Retinal pigment epithelial cell (primary cell): ENCODE results near the gene GCN1.

Experiments
- DNase-seq: peaks from one replicate; pipeline ENCODE4 v3.0.0-alpha.2; 2010; ENCODE audit warnings: low read depth
- H3K4me3 ChIP-seq: 2 replicates; pipeline ENCODE4 v1.5.1; 2011; ENCODE audit warnings: mild to moderate bottlenecking, low read length, control low read depth, moderate library complexity
- TF ChIP-seq, protein P1 (sequence below): conservative IDR thresholded peaks from 2 replicates; pipeline ENCODE4 v1.5.1; 2011; ENCODE audit warnings: low read depth, low read length, control low read depth, inconsistent platforms

The GCN1 gene

GRCh38 chr12:120159509-120160237, 34.8 kb downstream of the GCN1 start:
- H3K4me3 ChIP-seq = no peak overlapping the region
- no peak for DNase-seq
- TF ChIP-seq, protein P1, sequence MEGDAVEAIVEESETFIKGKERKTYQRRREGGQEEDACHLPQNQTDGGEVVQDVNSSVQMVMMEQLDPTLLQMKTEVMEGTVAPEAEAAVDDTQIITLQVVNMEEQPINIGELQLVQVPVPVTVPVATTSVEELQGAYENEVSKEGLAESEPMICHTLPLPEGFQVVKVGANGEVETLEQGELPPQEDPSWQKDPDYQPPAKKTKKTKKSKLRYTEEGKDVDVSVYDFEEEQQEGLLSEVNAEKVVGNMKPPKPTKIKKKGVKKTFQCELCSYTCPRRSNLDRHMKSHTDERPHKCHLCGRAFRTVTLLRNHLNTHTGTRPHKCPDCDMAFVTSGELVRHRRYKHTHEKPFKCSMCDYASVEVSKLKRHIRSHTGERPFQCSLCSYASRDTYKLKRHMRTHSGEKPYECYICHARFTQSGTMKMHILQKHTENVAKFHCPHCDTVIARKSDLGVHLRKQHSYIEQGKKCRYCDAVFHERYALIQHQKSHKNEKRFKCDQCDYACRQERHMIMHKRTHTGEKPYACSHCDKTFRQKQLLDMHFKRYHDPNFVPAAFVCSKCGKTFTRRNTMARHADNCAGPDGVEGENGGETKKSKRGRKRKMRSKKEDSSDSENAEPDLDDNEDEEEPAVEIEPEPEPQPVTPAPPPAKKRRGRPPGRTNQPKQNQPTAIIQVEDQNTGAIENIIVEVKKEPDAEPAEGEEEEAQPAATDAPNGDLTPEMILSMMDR = no peak

GRCh38 chr12:120158351-120158750, 36.2 kb downstream of the GCN1 start:
- no peak for DNase-seq
- TF ChIP-seq, protein P1 = no peak
- H3K4me3 ChIP-seq = no peak overlapping the region

- TF ChIP-seq, protein P1 = no peak
- H3K4me3 ChIP-seq = no peak overlapping the region
These were observed 36.8 kb downstream of the GCN1 start for GRCh38 chr12:120157678-120158077.

DNA sequence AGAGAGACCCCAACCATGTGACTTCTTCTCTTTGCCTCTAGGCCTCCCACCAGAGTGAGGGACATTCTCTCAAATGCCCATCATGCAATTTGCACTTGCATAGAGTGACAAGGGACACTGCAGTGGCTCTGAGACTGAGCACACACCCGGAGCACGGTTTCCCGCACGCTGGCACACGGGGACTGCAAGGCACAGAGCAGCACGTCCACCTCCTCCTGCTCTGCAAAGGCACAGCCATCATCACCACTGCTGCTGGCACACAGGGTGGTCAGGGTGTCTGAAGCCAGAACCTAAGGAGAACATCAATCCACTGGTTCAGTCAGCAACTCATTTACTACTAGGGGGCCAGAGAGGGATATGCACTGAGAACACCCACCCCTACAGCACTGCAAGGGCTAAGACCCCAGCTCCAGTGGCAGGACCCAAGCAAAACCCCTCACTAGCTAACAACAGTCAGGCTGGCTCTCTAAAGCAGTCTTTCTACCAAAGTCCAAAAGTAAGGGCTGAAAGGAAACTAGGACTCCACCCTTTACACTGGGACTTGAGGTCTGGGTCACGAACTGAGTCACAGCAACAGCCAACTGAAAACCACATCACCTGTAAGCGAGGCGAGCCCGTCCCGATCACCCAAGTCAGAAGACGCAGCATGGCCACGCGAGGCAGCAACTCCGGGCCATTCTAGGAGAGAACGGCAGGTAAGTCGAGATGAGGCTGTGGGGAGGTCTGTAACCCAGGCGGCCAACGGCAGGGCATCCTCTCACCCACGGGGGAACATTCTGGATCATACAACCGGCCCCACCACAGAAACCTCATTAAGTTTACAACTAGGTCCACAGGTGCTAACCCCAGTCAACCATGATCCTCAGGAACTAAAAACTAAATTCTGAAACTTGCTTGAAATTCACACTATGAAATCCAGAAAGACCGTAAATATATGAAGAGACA, 37.9 kb downstream of the GCN1 start:
- no peak overlapping the region for H3K4me3 ChIP-seq
- no peak for DNase-seq
- TF ChIP-seq, protein P1 = no peak

More at GRCh38 chr12:120157678-120158077, 36.8 kb downstream of the GCN1 start:
- DNase-seq = no peak

DNA sequence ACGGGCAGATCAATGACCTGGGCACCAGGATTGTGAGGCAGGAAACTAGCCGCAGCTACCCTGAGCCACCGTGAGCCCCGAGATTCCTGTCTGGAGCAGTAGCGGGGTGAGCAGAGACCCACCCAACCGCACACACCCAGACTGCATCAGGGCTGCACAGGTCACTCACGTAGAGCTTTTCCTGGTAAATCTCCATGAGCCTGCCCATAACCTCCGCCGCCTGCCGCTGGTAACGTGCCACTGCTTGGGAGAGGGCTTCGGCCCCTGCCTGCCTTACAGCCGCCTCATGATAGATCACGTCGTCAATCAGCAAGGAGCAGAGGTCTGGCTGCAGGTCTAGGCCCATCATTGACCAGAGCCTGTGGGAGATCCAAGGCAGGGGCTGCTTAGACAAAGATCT, 39.4 kb downstream of the GCN1 start:
- no peak overlapping the region for H3K4me3 ChIP-seq
- no peak for DNase-seq
- TF ChIP-seq, protein P1 = no peak

GRCh38 chr12:120150919-120151525, 43.5 kb downstream of the GCN1 start:
- DNase-seq = no peak
- TF ChIP-seq, protein P1 = no peak
- no peak overlapping the region for H3K4me3 ChIP-seq
